ENCODE measurements around the gene CAPN8. TPM values are rescaled to one million over a fixed set of nuclear protein-coding genes. Genes with fewer than 3 reads are reported as not detected.

The CAPN8 gene
- total and polyA plus RNA-seq, 4 donors: 0.08 to 0.16 TPM; not detected in 2

GRCh38 chr1:223659711-223660110 is 5.8 kb downstream of the CAPN8 start:
- WGBS: 92% methylated on average over 4 of the region's 4 CpGs
- H3K4me3 ChIP-seq (ENCODE audit: low read depth in 1 of 3, low read length in 3 of 3): no peak overlapping the region

More at GRCh38 chr1:223659711-223660110, 5.8 kb downstream of the CAPN8 start:
- Histone ChIP-seq H3K27ac (ENCODE audit: low read depth in 1 of 2, low read length in 2 of 2) (no peak overlapping the region), H3K9me3 (ENCODE audit: control insufficient read depth in 4 of 4, low read length in 3 of 4) (no peaks in the 10 kb centered on the region), H3K9ac (ENCODE audit: low read depth in 1 of 2, low read length in 2 of 2) (no peak overlapping the region), H3K4me1 (ENCODE audit: control insufficient read depth in 4 of 4, insufficient read depth in 4 of 4, low read length in 3 of 4) (peaks cover 0 to 4% (median 2%) of the 10 kb centered on the region in 4 donors), H3K27me3 (ENCODE audit: control insufficient read depth in 4 of 4, insufficient read depth in 4 of 4, low read length in 3 of 4) (no peaks in the 10 kb centered on the region), H3K36me3 (ENCODE audit: control insufficient read depth in 4 of 4, insufficient read depth in 3 of 4, low read depth in 1 of 4, low read length in 3 of 4) (no peaks in the 10 kb centered on the region)
- no peak for DNase-seq (ENCODE audit: low spot score)
- TF ChIP-seq ATF3 (IDR thresholded peaks at IDR 0.05): no peak
- no peak for TF ChIP-seq FOXA1 (IDR thresholded peaks at IDR 0.05)
- no peak for TF ChIP-seq REST (IDR thresholded peaks at IDR 0.05)
- no peak for TF ChIP-seq HNF4A (conservative IDR thresholded peaks at IDR 0.05)
- TF ChIP-seq GABPA (IDR thresholded peaks at IDR 0.05 in 1 of 2, conservative IDR thresholded peaks at IDR 0.05 in 1 of 2): no peak
- no peak for TF ChIP-seq NR2F2 (IDR thresholded peaks at IDR 0.05)
- TF ChIP-seq YY1 (IDR thresholded peaks at IDR 0.05): no peak
- TF ChIP-seq ZBTB33 (IDR thresholded peaks at IDR 0.05): no peak
- TF ChIP-seq FOXA2 (IDR thresholded peaks at IDR 0.05): no peak
- no peak for TF ChIP-seq CTCF (IDR thresholded peaks at IDR 0.05; ENCODE audit: low read depth, low read length, missing input control)
- no peak for TF ChIP-seq RXRA (IDR thresholded peaks at IDR 0.05)
- no peak for TF ChIP-seq HNF4G (IDR thresholded peaks at IDR 0.05)
